Amygdala (tissue), 56 donors: ENCODE data around the gene CPT1A.

ENCODE experiments used
- DNase-seq, 56 donors: peaks; one replicate each; lab custom pipeline; 2025; lab: John Stamatoyannopoulos, UW

CPT1A gene

GRCh38 chr11:68806931-68807844 lies 34.5 kb downstream of the CPT1A start:
- DNase-seq: no peak

- no peak for DNase-seq
These were observed 36.9 kb downstream of the CPT1A start for GRCh38 chr11:68804786-68805185.

- DNase-seq: no peak
These were observed 38.0 kb downstream of the CPT1A start for GRCh38 chr11:68803766-68804165.

- DNase-seq: peak in 1 of 56 donors; percentile 7
These were observed 43.4 kb downstream of the CPT1A start for GRCh38 chr11:68798221-68798813.

GRCh38 chr11:68796801-68797200 lies 44.9 kb downstream of the CPT1A start:
- DNase-seq: peak in 14 of 56 donors; percentile 1 to 37 (median 16)

- DNase-seq: no peak
These were observed 49.2 kb downstream of the CPT1A start for GRCh38 chr11:68792400-68792966.

- DNase-seq: no peak
These were observed 57.1 kb downstream of the CPT1A start for GRCh38 chr11:68784653-68785052.

- no peak for DNase-seq
These were observed 58.4 kb downstream of the CPT1A start for GRCh38 chr11:68783216-68783821.

GRCh38 chr11:68782711-68783110 lies 59.0 kb downstream of the CPT1A start:
- DNase-seq: no peak

GRCh38 chr11:68780829-68781228 lies 60.9 kb downstream of the CPT1A start:
- no peak for DNase-seq

- DNase-seq: no peak
These were observed 63.5 kb downstream of the CPT1A start for GRCh38 chr11:68778205-68778604.

- DNase-seq: no peak
These were observed 65.1 kb downstream of the CPT1A start for GRCh38 chr11:68776442-68777235.

- DNase-seq: no peak
These were observed 65.7 kb downstream of the CPT1A start for GRCh38 chr11:68775951-68776388.

- no peak for DNase-seq
These were observed 67.5 kb downstream of the CPT1A start for GRCh38 chr11:68774194-68774585.

- DNase-seq: no peak
These were observed 68.1 kb downstream of the CPT1A start for GRCh38 chr11:68773521-68774193.

GRCh38 chr11:68772936-68773335 lies 68.8 kb downstream of the CPT1A start:
- DNase-seq: no peak

GRCh38 chr11:68770781-68771180 lies 70.9 kb downstream of the CPT1A start:
- DNase-seq: no peak

- no peak for DNase-seq
These were observed 74.0 kb downstream of the CPT1A start for GRCh38 chr11:68767672-68768071.

GRCh38 chr11:68766786-68767185 lies 74.9 kb downstream of the CPT1A start:
- no peak for DNase-seq

GRCh38 chr11:68764746-68765145 lies 77.0 kb downstream of the CPT1A start:
- no peak for DNase-seq
